NCI-H187 (cell line): ENCODE measurements around the gene NUDT16L1.

Source experiments
- DNase-seq, 2 experiments: peaks; one replicate each; lab custom pipeline; 2025; lab: John Stamatoyannopoulos, UW

The NUDT16L1 gene

GRCh38 chr16:4695473-4696171 is 2.3 kb downstream of the NUDT16L1 start:
- no peak for DNase-seq

GRCh38 chr16:4696172-4696904 is 3.0 kb downstream of the NUDT16L1 start:
- DNase-seq: no peak

GRCh38 chr16:4696905-4697847 is 3.8 kb downstream of the NUDT16L1 start:
- no peak for DNase-seq

- no peak for DNase-seq
These were observed 4.5 kb downstream of the NUDT16L1 start for GRCh38 chr16:4697848-4698291.

- no peak for DNase-seq
These were observed 5.1 kb downstream of the NUDT16L1 start for GRCh38 chr16:4698321-4699045.

- DNase-seq: no peak
These were observed 5.7 kb downstream of the NUDT16L1 start for GRCh38 chr16:4699046-4699556.

GRCh38 chr16:4700380-4700996 is 7.1 kb downstream of the NUDT16L1 start:
- DNase-seq: no peak

- DNase-seq: no peak
These were observed 7.8 kb downstream of the NUDT16L1 start for GRCh38 chr16:4700997-4701743.

- DNase-seq: no peak
These were observed 8.6 kb downstream of the NUDT16L1 start for GRCh38 chr16:4701791-4702465.

GRCh38 chr16:4702466-4702808 is 9.1 kb downstream of the NUDT16L1 start:
- no peak for DNase-seq

GRCh38 chr16:4703906-4704305 is 10.5 kb downstream of the NUDT16L1 start:
- no peak for DNase-seq

GRCh38 chr16:4704491-4704890 is 11.1 kb downstream of the NUDT16L1 start:
- DNase-seq: no peak

- DNase-seq: no peak
These were observed 11.6 kb downstream of the NUDT16L1 start for GRCh38 chr16:4704913-4705312.

GRCh38 chr16:4706871-4707270 is 13.5 kb downstream of the NUDT16L1 start:
- DNase-seq: no peak

- no peak for DNase-seq
These were observed 16.1 kb downstream of the NUDT16L1 start for GRCh38 chr16:4709481-4709880.

GRCh38 chr16:4713663-4714501 is 20.5 kb downstream of the NUDT16L1 start:
- DNase-seq: no peak

GRCh38 chr16:4714996-4715395 is 21.6 kb downstream of the NUDT16L1 start:
- DNase-seq: no peak

GRCh38 chr16:4718466-4718865 is 25.1 kb downstream of the NUDT16L1 start:
- no peak for DNase-seq
